ENCODE results near the gene SMU1. TPM values are rescaled to one million over a fixed set of nuclear protein-coding genes. Genes with fewer than 3 reads are reported as not detected.

The SMU1 gene
- total and polyA plus RNA-seq, 2 of the 13 experiments (the other 11 are each of a cell fraction or from before 2014, with no cell fraction given), result 12.9 to 36.6 TPM

GRCh38 chr9:33103501-33104281, 27.2 kb upstream of the SMU1 start:
- Histone ChIP-seq H3K4me3 (replicated peaks in 1 of 3; ENCODE audit: insufficient read depth in 1 of 3, low read depth in 2 of 3, low read length in 3 of 3) (no peak overlapping the region), H3K9ac (ENCODE audit: insufficient read depth, low read depth, low read length) (no peak overlapping the region), H3K79me2 (ENCODE audit: insufficient read depth, low read length) (no peaks in the 10 kb centered on the region), H2AFZ (ENCODE audit: low read length) (no peak overlapping the region), H3K36me3 (replicated peaks in 1 of 2; ENCODE audit: control insufficient read depth in 1 of 2, insufficient read depth in 2 of 2, low read length in 2 of 2) (no peaks in the 10 kb centered on the region), H3K9me3 (ENCODE audit: low read length) (no peaks in the 10 kb centered on the region), H3K27me3 (ENCODE audit: control insufficient read depth in 1 of 2, insufficient read depth in 2 of 2, low read length in 2 of 2) (peaks cover 0 to 2% of the 10 kb centered on the region in 2 experiments; a peak in 2 of 5 replicates), H3K4me1 (ENCODE audit: insufficient read depth, low read length) (peaks cover 27% of the 10 kb centered on the region), H4K20me1 (ENCODE audit: insufficient read depth, low read length) (no peaks in the 10 kb centered on the region), H3K27ac (ENCODE audit: extremely low read length, insufficient read depth, low read length) (no peak overlapping the region), H3K4me2 (ENCODE audit: low read depth, low read length) (no peak overlapping the region)
- in situ Hi-C loops (cut with HindIII; ENCODE audit: extremely low pct_ligation_motif_present, low pct_unique_long_range_greater_than_20kb) (no loop called here), intact Hi-C loops (cut with micrococcal nuclease; ENCODE audit: unreplicated experiment) (loop anchor here (5.0 kb wide), 1 partner anchor 74 kb away; no protein-coding TSS in a partner anchor)
- WGBS (ENCODE audit: low lambda C conversion rate), result 61% methylated on average over 6 of the region's 8 CpGs
- DNase-seq (ENCODE audit: low spot score) (no peak), FAIRE-seq (no peak), ATAC-seq (no peak; the same call in 2 of the 3 replicates)
- BruUV-seq (replicated peaks), result no TSS peak
- ChIA-PET POLR2A (no interaction called here), CTCF (ENCODE audit: low intra/inter-chr PET ratio, low total read pairs) (no interaction called here)
- TF ChIP-seq KAT2B (IDR thresholded peaks at IDR 0.05; ENCODE audit: borderline replicate concordance, low read depth, low read length) (peak; percentile 91), ZNF331 (CRISPR knock-in tag; IDR thresholded peaks at IDR 0.05) (no peak)

- ChIA-PET POLR2A (no interaction called here), CTCF (ENCODE audit: low intra/inter-chr PET ratio, low total read pairs) (no interaction called here)
- H3K27me3 ChIP-seq (ENCODE audit: control insufficient read depth in 1 of 2, insufficient read depth in 2 of 2, low read length in 2 of 2), result peaks cover 0 to 2% of the 10 kb centered on the region in 2 experiments; a peak in 2 of 5 replicates
- WGBS (ENCODE audit: low lambda C conversion rate), result 30% methylated on average over 6 of the region's 13 CpGs
- no peak overlapping the region for H3K4me3 ChIP-seq (replicated peaks in 1 of 3; ENCODE audit: insufficient read depth in 1 of 3, low read depth in 2 of 3, low read length in 3 of 3)
- ATAC-seq (peak; percentile 38), DNase-seq (ENCODE audit: low spot score) (no peak), FAIRE-seq (no peak)
- H2AFZ ChIP-seq (ENCODE audit: low read length), result no peak overlapping the region
- H3K27ac ChIP-seq (ENCODE audit: extremely low read length, insufficient read depth, low read length), result no peak overlapping the region
- intact Hi-C loops (cut with micrococcal nuclease; ENCODE audit: unreplicated experiment), result loop anchor here (5.0 kb wide), 1 partner anchor 75 kb away; no protein-coding TSS in a partner anchor
- H3K4me1 ChIP-seq (ENCODE audit: insufficient read depth, low read length), result peaks cover 27% of the 10 kb centered on the region
- H3K79me2 ChIP-seq (ENCODE audit: insufficient read depth, low read length), result no peaks in the 10 kb centered on the region
- TF ChIP-seq PAX8 (CRISPR knock-in tag; IDR thresholded peaks at IDR 0.05; ENCODE audit: borderline replicate concordance) (no peak), ZNF143 (CRISPR knock-in tag; IDR thresholded peaks at IDR 0.05) (no peak), ZNF263 (CRISPR knock-in tag; IDR thresholded peaks at IDR 0.05) (peak; percentile 58; the same call in 1 of the 2 replicates)
- H3K4me2 ChIP-seq (ENCODE audit: low read depth, low read length), result no peak overlapping the region
- BruUV-seq (replicated peaks), result no TSS peak
- in situ Hi-C loops (cut with HindIII; ENCODE audit: extremely low pct_ligation_motif_present, low pct_unique_long_range_greater_than_20kb), result no loop called here
- H3K36me3 ChIP-seq (replicated peaks in 1 of 2; ENCODE audit: control insufficient read depth in 1 of 2, insufficient read depth in 2 of 2, low read length in 2 of 2), result no peaks in the 10 kb centered on the region
- H3K9me3 ChIP-seq (ENCODE audit: low read length), result no peaks in the 10 kb centered on the region
- no peak overlapping the region for H3K9ac ChIP-seq (ENCODE audit: insufficient read depth, low read depth, low read length)
- no peaks in the 10 kb centered on the region for H4K20me1 ChIP-seq (ENCODE audit: insufficient read depth, low read length)
Observed at GRCh38 chr9:33102551-33103210, 26.2 kb upstream of the SMU1 start.
